Fibroblast of pulmonary artery (primary cell): ENCODE results near the gene MYH11.
"Not testable (repeated sequence)": the region's sequence is repeated elsewhere in the genome, so short reads cannot be mapped to it uniquely, and the experiment has no call there.

Experiments
- DNase-seq: peaks from one replicate; pipeline ENCODE4 v3.0.0-alpha.2; 2010; ENCODE audit warnings: low read depth
- H3K4me3 ChIP-seq: replicated peaks from 2 replicates; pipeline ENCODE4 v1.5.1; 2011; ENCODE audit warnings: low read depth, mild to moderate bottlenecking, control low read depth, low read length, moderate library complexity
- CTCF ChIP-seq: IDR thresholded peaks from 2 replicates; pipeline ENCODE4 v1.5.1; 2011; ENCODE audit warnings: mild to moderate bottlenecking, control low read depth, low read length, inconsistent platforms; ENCODE audit errors: missing control alignments

Gene MYH11

GRCh38 chr16:15811481-15812400 is 45.1 kb downstream of the MYH11 start:
- DNase-seq = peak; percentile 89
- H3K4me3 ChIP-seq = no peak overlapping the region
- TF ChIP-seq CTCF = no peak

DNA sequence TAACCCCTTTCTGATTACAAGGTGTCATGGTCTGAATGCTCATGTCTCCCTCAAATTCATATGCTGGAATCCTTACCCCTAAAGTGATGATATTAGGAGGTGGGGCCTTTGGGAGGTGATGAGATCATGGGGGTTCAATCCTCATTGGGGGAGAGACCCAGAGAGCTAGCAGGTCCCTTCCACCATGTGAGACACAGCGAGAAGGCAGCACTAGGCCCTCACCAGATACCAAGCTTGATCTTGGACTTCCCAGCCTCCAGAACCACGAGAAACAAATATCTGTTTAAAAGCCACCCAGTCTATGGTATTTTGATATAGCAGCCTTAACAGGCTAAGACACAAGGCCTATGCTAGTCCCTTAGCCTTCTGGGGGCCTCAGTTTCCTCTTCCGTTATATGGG is 45.9 kb downstream of the MYH11 start:
- TF ChIP-seq CTCF = no peak
- no peak overlapping the region for H3K4me3 ChIP-seq
- DNase-seq = no peak

DNA sequence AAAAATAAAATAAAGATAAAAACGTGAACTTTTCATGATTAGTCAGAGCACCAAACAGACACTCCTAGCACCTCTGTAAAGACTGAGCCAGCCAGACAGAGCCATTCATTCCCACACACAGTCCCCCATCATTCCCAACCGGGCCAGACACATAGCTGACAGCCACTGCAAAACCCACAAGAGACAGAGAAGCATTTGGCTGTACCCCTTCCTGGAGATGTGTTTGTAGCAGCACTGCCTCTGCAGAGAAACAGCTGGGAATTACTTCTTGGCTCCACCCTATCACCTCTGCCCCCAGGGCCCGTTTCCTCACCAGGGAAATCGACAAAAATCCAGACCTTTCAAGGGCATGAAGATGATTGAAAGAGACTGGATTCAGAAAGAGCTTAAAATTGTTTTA is 46.4 kb downstream of the MYH11 start:
- TF ChIP-seq CTCF = no peak
- DNase-seq = no peak
- no peak overlapping the region for H3K4me3 ChIP-seq

GRCh38 chr16:15809297-15809696 is 47.5 kb downstream of the MYH11 start:
- not testable (repeated sequence) for DNase-seq

GRCh38 chr16:15808071-15808470 is 48.8 kb downstream of the MYH11 start:
- no peak overlapping the region for H3K4me3 ChIP-seq
- DNase-seq = no peak
- TF ChIP-seq CTCF = no peak

More at GRCh38 chr16:15809297-15809696, 47.5 kb downstream of the MYH11 start:
- H3K4me3 ChIP-seq = not testable (repeated sequence)

DNA sequence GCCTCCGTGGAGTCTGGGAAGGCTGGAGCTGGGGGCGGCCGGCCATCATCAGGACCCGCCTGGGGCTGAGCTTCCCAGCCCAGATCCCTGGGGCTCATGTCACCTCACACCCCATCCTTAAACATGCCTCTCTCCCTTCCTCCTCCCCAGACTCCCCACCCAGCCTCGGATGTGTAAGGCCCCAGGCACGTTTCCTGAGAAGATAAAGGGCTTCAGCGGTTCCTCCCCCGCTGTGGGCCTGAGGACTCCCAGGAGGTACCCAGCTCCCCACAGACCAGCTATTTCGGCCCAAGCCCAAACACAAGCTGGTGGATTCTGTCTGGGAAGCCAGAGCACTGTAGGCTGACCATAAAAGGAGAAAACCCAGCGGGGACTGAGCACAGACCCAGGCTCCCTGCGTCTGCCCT is 49.2 kb downstream of the MYH11 start:
- peak; percentile 80 for DNase-seq
- no peak overlapping the region for H3K4me3 ChIP-seq
- TF ChIP-seq CTCF = no peak

- DNase-seq = no peak
- TF ChIP-seq CTCF = no peak
- no peak overlapping the region for H3K4me3 ChIP-seq
These were observed 53.2 kb downstream of the MYH11 start for GRCh38 chr16:15803618-15804017.
